HG02885 (cell line): ENCODE data around the gene SLC36A4.
"Not testable (repeated sequence)": the region's sequence is repeated elsewhere in the genome, so short reads cannot be mapped to it uniquely, and the experiment has no call there.

Experiments used
- ATAC-seq: cut with Tn5 transposase; IDR thresholded peaks from one replicate; pipeline ENCODE4 v1.9.1; 2021; ENCODE audit warnings: mild to moderate bottlenecking; ENCODE audit not compliant: unreplicated experiment, poor library complexity

The SLC36A4 gene

DNA sequence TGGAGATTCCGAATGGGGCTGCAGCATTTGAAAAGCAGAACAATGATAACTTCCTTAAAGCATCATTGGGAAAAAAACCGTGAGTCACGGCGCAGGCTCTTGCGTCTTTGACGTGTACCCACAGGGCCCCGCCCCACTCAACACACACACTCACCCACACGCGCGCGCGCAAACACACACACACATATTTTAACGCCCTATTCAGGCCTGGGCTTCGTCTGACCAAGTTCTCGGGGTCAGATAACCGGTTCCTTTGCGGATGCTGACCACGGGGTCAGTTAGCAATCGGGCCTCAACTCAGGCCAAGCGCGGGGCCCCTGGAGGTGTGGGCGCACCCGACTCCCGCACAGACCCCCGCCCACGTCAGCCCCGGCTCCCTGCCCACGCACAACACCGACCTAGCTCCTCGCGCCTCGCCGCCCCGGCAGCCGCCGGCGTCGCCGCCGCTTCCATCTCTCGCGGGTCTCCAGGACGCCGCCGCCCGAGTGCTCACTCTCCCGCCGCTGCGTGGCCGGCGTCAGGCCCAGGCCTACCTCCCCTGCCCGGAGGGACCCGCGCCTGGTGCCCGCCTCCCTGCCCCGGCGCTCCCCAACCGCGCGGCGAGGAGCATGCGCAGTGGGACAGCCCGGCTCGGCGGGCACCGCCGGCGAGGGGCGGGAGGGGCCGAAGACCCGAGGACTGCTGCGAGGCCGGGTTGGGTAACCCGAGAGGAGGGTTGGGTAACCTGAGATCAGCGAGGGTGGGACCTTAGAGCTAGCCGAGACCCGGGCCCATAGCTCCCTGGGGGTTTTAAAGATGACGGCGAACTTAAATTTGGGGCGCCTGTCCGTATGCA is at the start of gene SLC36A4:
Gene SLC36A4, minus strand, starts transcription at position 612 of the 835 bp plus-strand sequence. Its CDS starts 159 bp downstream, at position 453.
- peak; percentile 87 for ATAC-seq

- ATAC-seq = not testable (repeated sequence)
These were observed 49.0 kb upstream of the SLC36A4 start for GRCh38 chr11:93246790-93247189.

- ATAC-seq = no peak
These were observed 46.2 kb upstream of the SLC36A4 start for GRCh38 chr11:93244018-93244417.

DNA sequence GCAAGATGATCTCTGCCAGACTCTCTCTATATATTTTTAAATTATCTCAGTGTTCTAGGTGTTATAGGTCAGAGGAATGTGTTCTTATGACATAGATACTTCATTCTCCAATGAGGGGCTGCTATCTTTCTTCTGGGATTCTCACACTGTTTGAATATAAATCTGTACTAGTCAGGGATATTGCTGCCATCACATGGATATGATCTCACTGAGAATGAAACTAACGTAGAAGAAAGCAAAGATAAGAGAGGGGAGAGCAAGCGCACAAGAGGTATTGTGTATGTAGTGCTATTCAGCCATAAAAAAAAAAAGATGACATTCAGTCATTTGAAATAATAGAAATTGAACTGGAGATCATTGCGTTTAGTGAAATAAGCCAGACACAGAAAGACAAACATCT is 42.2 kb upstream of the SLC36A4 start:
- ATAC-seq = no peak

GRCh38 chr11:93238956-93239355 is 41.2 kb upstream of the SLC36A4 start:
- ATAC-seq = no peak

DNA sequence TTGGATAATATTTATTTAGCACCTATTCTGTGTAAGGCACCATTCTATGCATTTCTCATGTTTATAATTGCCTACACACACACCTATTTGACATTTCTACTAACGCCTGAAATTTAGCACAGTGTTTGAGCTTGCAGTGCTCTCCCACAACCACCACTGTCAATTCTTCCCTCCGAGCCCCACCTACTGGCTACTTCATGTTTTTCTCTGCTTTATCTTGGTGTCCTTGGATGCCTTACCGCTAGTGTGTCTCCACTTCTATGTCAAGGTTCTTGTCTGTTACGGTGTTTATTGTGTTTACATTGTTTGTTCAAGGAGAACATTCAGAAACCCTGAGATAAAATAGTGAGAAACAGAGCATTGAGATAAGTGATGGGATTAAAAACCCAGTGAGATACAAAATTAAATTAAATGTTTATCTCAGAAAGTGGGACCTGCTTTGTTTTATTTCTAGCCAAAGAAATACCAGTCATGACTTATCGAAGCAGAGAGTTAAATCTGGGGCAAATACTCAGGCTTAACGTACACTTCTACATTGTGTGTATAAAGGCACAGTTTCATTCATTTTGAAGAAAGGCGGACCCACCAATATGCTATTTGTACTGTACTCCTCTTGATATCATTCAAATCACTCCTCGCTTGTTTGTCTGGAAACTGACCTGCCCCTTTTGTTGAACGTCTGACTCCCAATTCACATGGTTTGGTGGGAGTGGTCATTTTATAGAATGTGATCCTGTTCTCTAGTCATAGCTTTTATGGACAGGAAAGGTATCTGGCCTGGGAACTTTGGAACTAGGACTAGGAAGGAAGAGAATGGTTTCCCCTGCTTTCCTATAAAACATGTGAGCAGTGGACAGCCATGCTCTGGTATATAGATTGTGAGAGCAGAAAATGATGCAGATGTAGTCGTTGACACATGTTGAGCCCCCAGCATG is 39.2 kb upstream of the SLC36A4 start:
- peak; percentile 66 for ATAC-seq

DNA sequence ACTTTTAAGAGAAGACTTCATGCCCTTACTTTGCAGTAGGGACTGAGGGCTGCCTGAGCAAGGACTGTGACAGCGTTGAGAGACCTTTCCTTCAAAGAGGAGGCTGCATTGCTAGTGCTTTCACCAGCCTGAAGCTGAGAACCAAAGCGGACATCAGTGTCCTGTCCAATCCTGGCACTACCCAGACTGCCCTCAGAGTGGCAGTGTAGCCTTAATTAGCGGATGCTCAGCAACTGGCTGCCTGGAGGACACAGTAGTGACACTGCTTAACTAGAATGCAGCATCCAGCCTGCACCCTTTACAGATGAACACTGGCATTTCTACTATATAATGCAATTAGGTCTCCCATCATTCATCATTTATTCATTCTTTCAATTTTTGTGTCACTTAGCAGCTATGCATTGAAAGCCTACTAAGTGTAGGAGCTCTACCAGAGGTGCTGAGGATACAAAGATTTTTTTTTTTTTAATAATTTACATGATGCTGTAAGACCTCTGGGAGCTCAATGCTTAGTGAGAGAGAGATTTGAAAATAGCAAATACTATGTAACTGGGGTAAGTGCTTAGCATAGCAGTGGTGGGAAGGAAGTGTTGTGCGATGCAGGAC is 36.9 kb upstream of the SLC36A4 start:
- peak; percentile 99 for ATAC-seq

DNA sequence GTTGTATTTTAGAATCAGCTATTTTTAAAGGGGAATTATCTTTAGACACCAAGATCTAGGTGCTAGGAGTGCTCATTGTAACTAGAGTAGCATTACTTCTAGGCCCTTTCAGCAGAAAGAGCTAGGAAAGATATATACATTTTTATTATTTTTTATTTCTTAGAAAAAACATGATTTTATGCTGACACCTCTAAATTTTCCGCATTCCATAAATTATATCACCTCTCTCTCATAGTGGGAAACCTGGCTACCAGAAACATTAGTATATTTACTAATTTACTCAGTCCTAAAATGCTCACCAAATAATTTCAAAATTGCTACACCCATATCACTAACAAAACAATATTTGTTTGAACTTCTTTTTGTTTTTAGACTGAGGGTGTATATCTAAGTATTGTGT is 32.1 kb upstream of the SLC36A4 start:
- no peak for ATAC-seq

DNA sequence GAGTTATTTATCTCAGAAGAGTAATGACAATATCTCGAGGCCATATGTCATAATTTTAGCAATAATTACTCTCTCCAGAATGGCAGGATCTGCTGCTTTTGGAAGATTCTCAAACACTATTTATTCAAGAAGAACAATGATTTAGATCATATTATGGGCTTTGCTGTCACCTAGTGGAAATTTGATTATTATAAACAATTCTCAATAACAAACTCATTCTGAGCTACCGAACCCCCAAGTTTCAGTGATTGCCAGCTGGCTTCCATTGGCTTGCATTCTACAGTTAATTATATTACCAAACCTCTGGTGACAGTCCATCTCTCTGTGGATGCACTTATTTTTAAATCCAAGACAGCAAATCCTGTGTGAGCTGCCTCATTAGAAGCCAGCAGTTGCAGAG is 27.9 kb upstream of the SLC36A4 start:
- no peak for ATAC-seq

DNA sequence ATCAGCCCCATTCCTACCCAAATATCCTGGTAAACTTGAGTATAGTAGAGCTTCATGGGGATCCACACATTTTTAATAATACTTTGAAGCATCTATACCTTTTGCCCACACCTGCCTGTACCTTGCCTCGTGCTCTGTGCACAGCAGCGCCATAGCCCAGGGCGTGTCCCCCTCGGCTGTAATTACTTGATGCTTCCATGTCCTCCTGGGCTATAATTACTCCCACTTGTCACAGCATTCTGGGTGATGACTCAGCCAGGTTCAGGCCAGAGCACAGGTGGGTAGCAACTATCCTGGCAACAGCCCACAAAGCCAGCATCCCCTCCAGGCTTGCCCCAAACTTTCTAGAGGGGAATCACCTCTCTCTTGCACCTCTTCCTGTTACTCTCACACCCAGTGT is 23.7 kb upstream of the SLC36A4 start:
- ATAC-seq = no peak

DNA sequence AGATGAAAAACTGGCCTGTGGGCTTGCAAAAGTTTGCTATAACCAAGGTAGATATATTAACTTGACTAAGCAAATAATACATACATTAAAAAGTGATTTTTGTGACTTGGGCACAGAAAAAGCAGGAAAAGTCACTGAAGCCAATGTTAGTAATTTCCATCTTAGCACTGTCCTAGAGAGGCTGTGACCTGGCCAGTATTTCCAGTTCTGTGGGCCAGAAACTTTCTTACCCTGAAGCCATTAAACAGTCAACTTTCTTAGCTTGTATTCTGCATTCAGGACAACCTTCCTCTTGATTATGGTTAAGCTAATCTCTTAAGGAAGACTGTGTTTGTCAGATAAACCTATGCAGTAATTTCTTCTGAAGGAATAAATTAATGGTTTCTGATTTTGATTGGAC is 22.3 kb upstream of the SLC36A4 start:
- ATAC-seq = no peak

- peak; percentile 78 for ATAC-seq
These were observed 21.6 kb upstream of the SLC36A4 start for GRCh38 chr11:93219440-93219839.

- ATAC-seq = no peak
These were observed 18.8 kb upstream of the SLC36A4 start for GRCh38 chr11:93216511-93217101.

GRCh38 chr11:93213622-93214021 is 15.8 kb upstream of the SLC36A4 start:
- ATAC-seq = no peak

GRCh38 chr11:93212094-93212493 is 14.3 kb upstream of the SLC36A4 start:
- ATAC-seq = no peak

DNA sequence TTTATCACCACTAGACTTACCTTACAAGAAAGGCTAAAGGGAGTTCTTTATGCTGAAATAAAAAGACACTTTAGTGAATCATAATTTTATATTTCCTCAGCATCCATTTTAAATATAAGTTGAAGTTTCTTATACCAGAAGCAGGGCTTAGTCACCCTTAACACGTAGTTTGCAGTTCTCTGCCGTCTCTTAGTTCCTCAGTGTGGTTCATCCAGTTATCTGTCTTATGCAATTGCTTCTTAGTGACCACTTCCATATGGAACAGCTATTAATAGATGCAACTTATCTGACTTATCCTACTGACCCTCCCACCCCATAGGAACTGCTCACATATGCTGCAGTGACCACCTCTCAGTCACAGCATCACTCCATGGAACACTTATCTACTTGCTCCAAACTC is 11.7 kb upstream of the SLC36A4 start:
- ATAC-seq = no peak

GRCh38 chr11:93208663-93209270 is 11.0 kb upstream of the SLC36A4 start:
- ATAC-seq = no peak

DNA sequence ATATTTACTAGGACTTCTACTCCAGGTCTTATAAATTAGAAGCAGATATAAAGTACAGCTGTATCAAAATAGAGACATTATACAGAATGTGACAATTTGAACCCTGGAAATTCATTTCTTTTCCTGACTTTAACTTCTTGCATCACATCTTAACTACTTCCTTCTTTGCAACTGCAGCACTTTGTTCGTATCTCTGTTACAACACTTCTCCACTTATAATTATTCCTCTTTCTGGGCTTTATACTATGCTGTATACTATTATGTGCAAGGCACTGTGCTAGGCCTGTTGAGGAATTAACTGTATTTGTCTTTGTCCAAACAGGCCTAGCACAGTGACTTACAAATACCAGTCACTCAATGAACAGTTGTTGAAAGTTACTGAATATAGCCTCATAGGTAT is 1.8 kb upstream of the SLC36A4 start:
- no peak for ATAC-seq

DNA sequence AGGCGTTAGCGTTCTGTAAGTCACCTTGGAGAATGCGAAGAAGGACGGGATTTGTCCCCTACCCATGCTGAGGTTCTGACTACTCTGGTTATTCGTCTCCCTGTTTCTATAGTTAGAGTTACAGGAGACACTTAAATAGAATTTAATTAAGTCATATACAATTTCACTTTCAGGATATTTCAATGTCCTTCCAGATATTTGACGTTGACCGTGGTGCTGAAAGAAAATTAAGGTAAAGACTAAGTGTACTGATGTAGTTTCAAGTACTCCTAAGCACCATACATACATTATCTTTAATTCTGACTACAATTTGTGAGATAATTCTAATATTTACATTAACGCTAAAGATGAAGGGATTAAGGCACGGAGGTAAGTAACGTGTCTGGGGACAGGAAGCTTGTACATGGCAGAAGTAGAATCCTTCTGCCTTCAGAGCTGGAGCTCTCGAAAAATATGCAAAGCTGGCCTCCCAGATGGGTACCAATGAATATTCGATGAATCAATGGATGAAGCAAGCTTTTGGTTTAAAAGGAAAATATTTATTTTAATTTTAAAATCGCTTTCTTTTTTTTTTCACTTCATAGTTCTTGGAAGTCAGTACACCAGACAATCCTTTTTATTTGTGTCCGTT is 539 bp upstream of the SLC36A4 start:
- peak; percentile 0 for ATAC-seq
